Measurements from ENCODE around the gene PSMC4.

PSMC4 gene

DNA sequence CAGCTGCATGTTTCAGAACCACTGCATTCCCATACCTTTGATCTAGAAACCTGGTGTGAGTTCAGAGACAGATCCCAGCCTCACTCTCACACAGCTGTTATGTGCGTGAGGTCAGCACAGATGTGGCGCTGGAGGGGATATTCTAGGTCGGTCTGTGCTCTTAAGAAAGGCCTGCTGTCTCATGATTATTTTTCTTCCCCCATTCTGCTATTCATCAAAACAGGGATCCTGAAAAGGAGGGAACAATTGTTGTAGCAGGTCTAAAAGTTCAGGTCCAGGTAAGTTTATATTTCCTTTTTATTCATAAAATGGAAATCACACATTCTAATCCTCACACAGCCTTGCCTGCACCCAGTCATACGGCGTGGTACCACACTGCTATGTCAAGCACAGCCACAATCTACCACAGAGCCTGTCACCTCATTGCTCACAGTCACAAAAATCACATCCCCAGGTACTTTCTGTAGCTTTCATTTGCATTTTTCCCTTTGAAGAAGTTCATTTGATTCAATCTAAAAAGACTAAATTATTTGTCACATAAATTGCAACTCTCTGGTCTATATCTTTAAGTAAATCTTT, 26.8 kb downstream of the PSMC4 start:
- TF ChIP-seq, protein P1, sequence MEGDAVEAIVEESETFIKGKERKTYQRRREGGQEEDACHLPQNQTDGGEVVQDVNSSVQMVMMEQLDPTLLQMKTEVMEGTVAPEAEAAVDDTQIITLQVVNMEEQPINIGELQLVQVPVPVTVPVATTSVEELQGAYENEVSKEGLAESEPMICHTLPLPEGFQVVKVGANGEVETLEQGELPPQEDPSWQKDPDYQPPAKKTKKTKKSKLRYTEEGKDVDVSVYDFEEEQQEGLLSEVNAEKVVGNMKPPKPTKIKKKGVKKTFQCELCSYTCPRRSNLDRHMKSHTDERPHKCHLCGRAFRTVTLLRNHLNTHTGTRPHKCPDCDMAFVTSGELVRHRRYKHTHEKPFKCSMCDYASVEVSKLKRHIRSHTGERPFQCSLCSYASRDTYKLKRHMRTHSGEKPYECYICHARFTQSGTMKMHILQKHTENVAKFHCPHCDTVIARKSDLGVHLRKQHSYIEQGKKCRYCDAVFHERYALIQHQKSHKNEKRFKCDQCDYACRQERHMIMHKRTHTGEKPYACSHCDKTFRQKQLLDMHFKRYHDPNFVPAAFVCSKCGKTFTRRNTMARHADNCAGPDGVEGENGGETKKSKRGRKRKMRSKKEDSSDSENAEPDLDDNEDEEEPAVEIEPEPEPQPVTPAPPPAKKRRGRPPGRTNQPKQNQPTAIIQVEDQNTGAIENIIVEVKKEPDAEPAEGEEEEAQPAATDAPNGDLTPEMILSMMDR (conservative IDR thresholded peaks at IDR 0.05; ENCODE audit: low read depth, low read length) = no peak
- DNase-seq (ENCODE audit: low read depth) = no peak
- H3K4me3 ChIP-seq (ENCODE audit: low read length) = peak overlapping the region; percentile 96

DNA sequence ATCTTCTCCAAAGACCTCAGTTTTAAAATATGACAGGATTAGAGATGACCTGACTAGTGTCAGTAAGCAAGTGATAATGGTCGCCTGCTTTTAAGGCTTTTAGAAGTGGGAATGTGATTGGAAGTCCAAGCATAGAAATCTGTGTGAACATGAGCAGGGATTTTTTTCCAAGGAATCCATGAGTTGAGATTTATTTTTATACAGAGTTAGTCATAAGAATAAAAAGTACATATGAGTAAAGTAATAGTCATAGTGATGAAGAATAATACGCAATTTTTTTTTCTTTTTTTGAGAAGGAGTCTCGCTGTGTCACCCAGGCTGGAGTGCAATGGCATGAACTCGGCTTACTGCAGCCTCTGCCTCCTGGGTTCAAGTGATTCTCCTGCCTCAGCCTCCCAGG, 27.5 kb downstream of the PSMC4 start:
- no peak for DNase-seq (ENCODE audit: low read depth)
- TF ChIP-seq, protein P1 (conservative IDR thresholded peaks at IDR 0.05; ENCODE audit: low read depth, low read length) = no peak

DNA sequence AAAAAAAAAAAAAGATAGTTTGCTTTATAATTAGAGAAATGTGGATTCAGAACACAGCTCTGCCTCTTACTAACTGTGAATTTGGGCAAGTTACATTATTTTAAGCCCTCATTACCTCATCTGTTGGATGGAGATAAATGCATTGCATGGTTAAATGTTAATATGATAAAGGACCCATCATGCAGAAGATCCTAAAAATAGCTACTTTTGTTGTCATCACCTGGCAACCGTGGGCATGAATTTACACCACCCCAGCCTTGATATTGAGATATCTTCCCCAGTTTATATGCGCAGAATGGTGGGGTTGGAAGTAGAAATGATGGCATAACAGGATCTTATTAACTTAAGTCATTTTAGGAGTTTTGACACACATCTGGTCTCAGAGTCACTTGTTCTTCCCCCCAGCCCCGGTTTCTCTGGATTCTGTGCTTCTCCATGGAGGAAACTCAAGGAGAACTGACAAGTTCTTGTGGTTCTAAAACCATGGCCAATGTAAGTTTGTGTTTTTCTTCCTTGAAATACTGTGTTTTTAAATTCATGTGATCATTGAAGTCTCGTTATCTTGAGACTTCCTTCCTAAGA, 34.8 kb downstream of the PSMC4 start:
- TF ChIP-seq, protein P1 (conservative IDR thresholded peaks at IDR 0.05; ENCODE audit: low read depth, low read length) = no peak
- no peak for DNase-seq (ENCODE audit: low read depth)
- H3K4me3 ChIP-seq (ENCODE audit: low read length) = no peak overlapping the region

More for the DNA sequence above, 27.5 kb downstream of the PSMC4 start:
- no peak overlapping the region for H3K4me3 ChIP-seq (ENCODE audit: low read length)

DNA sequence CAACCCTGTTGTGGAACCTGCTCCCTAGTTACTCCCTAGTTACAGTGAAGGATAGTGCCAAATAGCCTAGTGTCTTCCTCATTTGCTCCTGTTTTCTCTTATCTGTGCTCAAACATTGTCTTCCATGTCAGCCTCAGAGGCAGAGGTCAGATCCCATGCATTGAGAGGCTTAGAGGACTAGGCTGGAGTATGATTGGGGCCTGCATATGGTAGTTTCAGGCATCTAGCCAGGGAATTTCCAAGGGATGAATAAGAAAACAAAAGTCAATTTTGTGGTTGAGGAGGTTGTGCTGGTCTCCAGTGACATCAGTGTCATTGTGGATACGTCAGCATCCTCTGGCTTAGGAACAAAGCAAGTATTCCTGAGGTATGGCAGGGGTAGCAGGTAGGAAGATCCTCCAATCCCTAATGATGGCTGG, 35.3 kb downstream of the PSMC4 start:
- no peak overlapping the region for H3K4me3 ChIP-seq (ENCODE audit: low read length)
- no peak for DNase-seq (ENCODE audit: low read depth)
- TF ChIP-seq, protein P1 (conservative IDR thresholded peaks at IDR 0.05; ENCODE audit: low read depth, low read length) = no peak

DNA sequence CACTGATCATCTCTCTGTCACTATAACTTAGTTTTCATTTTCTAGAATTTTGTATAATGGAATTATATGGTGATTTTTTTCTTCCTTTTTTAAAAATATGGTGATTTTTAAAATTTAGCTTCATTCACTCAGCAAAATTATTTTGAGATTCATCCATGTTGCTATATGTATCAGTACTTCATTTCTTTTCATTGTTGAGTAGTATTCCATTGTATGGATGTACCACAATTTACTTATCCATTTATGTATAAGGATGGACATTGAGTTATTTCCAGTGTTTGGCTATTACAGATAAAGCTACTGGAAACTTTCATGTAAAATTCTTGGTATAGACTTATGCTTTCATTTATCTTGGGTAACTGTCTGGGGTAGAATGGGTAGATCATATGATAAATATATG, 38.7 kb downstream of the PSMC4 start:
- H3K4me3 ChIP-seq (ENCODE audit: low read length) = no peak overlapping the region
- TF ChIP-seq, protein P1 (conservative IDR thresholded peaks at IDR 0.05; ENCODE audit: low read depth, low read length) = no peak
- DNase-seq (ENCODE audit: low read depth) = no peak

DNA sequence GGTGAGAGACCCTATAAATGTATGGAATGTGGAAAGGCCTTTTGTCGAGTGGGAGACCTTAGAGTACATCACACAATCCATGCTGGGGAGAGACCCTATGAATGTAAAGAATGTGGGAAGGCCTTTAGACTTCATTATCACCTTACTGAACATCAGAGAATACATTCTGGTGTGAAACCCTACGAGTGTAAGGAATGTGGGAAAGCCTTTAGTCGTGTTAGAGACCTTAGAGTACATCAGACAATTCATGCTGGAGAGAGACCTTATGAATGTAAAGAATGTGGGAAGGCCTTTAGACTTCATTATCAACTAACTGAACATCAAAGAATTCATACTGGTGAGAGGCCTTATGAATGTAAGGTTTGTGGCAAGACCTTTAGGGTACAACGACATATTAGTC, 43.0 kb downstream of the PSMC4 start:
- no peak overlapping the region for H3K4me3 ChIP-seq (ENCODE audit: low read length)
- no peak for DNase-seq (ENCODE audit: low read depth)

More for the DNA sequence above, 43.0 kb downstream of the PSMC4 start:
- TF ChIP-seq, protein P1 (conservative IDR thresholded peaks at IDR 0.05; ENCODE audit: low read depth, low read length) = no peak
